COLO668 (cell line): Measurements from ENCODE around the gene APOC4.

ENCODE experiments used
- DNase-seq: peaks from one replicate; lab custom pipeline; 2025; ENCODE audit not compliant: unreplicated experiment; lab: John Stamatoyannopoulos, UW

APOC4 gene

DNA sequence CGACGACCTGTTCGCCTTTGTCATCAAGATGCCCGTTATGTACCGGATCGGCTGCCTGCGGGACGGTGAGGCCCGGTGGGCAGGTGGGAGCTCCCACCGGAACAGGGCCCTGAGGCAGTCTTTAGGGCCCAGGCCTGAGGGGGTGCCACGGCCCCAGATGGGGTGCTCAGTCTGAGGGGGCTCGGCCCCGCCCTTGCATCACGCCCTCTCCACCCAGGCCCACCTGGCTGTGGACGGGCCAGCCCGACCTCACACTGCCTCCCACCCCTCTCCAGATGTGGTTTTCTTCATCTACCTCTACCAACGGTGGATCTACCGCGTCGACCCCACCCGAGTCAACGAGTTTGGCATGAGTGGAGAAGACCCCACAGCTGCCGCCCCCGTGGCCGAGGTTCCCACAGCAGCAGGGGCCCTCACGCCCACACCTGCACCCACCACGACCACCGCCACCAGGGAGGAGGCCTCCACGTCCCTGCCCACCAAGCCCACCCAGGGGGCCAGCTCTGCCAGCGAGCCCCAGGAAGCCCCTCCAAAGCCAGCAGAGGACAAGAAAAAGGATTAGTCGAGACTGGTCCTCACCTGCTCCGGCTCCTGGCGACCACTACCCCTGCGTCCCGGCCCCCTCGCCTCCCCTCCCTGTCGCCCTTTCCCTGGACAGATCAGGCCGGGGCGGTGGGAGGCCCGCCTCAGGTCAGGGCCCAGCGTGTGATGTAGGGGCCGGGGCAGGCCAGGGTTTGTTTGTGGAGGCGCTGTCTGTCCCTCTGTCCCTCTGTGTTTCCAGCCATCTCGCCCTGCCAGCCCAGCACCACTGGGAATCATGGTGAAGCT lies 50.5 kb downstream of the APOC4 start:
- no peak for DNase-seq

DNA sequence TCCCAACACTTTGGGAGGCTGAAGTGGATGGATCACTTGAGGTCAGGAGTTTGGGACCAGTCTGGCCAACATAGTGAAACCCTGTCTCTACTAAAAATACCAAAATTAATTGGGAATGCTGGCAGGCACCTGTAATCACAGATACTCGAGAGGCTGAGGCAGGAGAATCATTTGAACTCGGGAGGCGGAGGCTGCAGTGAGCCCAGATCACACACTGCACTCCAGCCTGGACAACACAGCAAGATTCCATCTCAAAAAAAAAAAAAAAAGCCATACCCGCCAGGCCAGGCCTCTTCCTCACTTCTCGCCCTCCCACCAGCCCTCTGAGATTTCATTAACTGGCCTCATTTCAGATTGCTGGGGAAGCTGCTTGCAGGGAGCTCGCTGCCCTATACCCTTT lies 51.5 kb downstream of the APOC4 start:
- DNase-seq = no peak

DNA sequence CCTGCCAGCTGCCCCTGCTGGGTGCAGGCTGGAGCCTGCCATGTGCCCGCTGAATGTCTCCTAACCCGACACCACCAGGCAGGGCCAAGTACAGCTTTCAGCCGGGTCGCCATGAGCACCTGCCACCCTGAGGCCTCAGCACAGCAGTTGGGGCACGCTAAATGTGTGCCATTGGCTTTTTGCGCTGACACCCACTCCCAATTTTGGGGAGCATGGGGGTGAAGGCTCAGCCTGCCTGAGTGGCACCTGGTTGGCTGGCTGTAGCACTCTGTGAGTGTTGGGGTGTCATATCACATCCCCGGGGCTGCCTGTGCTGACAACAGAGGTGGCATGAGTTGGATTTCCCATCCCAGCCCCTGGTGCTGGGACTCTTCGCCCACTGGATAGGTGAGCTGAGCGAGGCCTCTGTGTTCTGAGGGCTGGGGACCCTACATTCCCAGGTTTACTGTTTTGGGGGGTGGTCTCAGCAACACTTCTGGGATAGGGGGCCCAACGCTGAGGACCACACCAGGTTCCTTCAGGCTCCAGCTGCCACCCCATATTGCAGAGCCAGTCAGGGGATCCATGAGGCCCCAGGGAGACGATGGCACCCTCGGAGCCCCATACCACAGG lies 52.0 kb downstream of the APOC4 start:
- DNase-seq = no peak
